ENCODE results near the gene FUBP3. TPM values are rescaled to one million over a fixed set of nuclear protein-coding genes. Genes with fewer than 3 reads are reported as not detected.
"Not testable (repeated sequence)": the region's sequence is repeated elsewhere in the genome, so short reads cannot be mapped to it uniquely, and the experiment has no call there.

FUBP3 gene
- total RNA-seq, 4 donors from 2014 or later, result 40.6 to 64.8 (median 46.4) TPM

DNA sequence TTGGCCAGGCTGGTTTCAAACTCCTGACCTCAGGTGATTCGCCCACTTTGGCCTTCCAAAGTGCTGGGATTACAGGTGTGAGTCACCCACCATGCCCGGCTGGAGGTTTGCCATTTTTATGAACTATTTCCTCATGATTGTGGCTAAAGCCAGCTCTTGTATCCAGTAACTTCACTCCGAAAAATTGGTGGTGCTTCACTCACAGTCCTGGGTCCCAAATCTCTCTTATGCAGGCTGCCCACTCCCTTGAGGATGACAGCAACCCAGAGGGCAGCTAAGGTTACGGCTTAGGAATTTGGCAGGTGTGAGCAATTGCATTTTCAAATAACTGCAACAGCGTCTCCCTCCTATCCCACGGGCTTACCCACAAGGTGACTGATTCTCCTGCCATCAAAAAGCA is 23.4 kb upstream of the FUBP3 start:
- TF ChIP-seq CTCF (IDR thresholded peaks at IDR 0.05), result no peak
- TF ChIP-seq EP300 (IDR thresholded peaks at IDR 0.05), result no peak
- no peak for TF ChIP-seq POLR2A (IDR thresholded peaks at IDR 0.05; ENCODE audit: low read depth)
- TF ChIP-seq POLR2AphosphoS5 (IDR thresholded peaks at IDR 0.05), result no peak
- no peaks in the 10 kb centered on the region for H3K4me1 ChIP-seq
- no peaks in the 10 kb centered on the region for H3K9me3 ChIP-seq
- intact Hi-C loops (cut with DNase I), result no loop called here
- DNase-seq (ENCODE audit: extremely low spot score), result no peak
- no peak overlapping the region for H3K27ac ChIP-seq (replicated peaks in 1 of 4)
- no peaks in the 10 kb centered on the region for H3K36me3 ChIP-seq
- 54% methylated on average over 6 of the region's 6 CpGs for WGBS
- H3K4me3 ChIP-seq, result no peak overlapping the region
- H3K27me3 ChIP-seq, result peaks cover 0 to 61% (median 0%) of the 10 kb centered on the region in 4 donors

DNA sequence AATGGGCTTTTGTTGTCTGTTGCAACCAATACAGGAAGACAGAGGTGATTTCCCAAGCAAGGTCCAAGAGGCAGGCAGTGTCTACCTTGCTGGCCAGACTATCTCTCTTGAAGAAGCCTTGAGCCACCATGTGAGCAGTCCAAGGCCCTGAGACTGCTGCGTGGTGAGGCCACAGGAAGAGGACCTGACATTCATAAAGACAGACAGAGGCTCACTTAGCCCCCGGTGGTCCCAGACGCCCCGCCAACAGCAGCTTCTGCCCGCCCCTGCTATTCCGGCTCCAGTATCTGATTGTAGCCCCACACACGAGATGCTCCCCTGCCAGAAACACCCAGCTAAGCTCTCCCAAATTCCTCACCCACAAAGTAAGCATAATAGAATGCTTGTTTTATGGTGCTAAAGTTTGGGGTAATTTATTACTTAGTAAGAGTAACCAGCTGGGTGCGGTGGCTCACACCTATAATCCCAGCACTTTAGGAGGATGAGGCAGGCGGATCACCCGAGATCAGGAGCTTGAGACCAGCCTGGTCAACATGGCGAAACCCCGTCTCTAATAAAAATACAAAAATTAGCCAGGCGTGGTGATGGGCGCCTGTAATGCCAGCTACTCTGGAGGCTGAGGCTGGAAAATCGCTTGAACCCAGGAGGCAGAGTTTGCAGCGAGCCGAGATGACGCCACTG is 22.8 kb upstream of the FUBP3 start:
- Histone ChIP-seq H3K4me1 (no peaks in the 10 kb centered on the region), H3K27me3 (peaks cover 0 to 56% (median 0%) of the 10 kb centered on the region in 4 donors), H3K27ac (replicated peaks in 1 of 4) (no peak overlapping the region), H3K36me3 (no peaks in the 10 kb centered on the region), H3K4me3 (no peak overlapping the region), H3K9me3 (no peaks in the 10 kb centered on the region)
- intact Hi-C loops (cut with DNase I), result no loop called here
- DNase-seq (ENCODE audit: extremely low spot score), result no peak
- TF ChIP-seq CTCF (IDR thresholded peaks at IDR 0.05), result no peak
- 73% methylated on average over 18 of the region's 18 CpGs for WGBS

- Histone ChIP-seq H3K4me1 (no peaks in the 10 kb centered on the region), H3K27me3 (peaks cover 0 to 50% (median 0%) of the 10 kb centered on the region in 4 donors), H3K27ac (replicated peaks in 1 of 4) (no peak overlapping the region), H3K4me3 (no peak overlapping the region), H3K36me3 (no peaks in the 10 kb centered on the region), H3K9me3 (no peaks in the 10 kb centered on the region)
- DNase-seq (ENCODE audit: extremely low spot score), result no peak
- intact Hi-C loops (cut with DNase I), result no loop called here
- TF ChIP-seq POLR2AphosphoS5 (IDR thresholded peaks at IDR 0.05) (no peak), CTCF (IDR thresholded peaks at IDR 0.05) (no peak), EP300 (IDR thresholded peaks at IDR 0.05) (no peak), POLR2A (IDR thresholded peaks at IDR 0.05; ENCODE audit: low read depth) (no peak)
- 95% methylated on average over 6 of the region's 6 CpGs for WGBS
These were observed 22.3 kb upstream of the FUBP3 start for GRCh38 chr9:130557077-130557468.

DNA sequence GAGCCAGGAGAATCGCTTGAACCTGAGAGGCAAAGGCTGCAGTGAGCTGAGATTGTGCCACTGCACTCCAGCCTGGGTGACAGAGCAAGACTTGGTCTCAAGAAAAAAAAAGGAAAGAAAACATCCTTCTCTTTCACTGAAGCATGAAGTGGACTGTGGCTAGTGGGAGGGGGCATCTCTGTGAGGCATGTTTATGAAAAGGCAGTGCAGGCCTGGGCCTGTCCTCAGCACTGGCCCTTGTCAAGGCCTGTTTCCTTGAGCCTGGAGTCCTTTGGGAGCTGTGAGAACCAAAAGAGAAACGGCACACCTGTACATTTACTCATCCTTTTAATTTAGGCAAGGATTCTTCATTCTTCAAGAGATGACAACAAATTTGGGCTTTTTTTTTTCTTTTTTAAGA is 18.3 kb upstream of the FUBP3 start:
- no peak overlapping the region for H3K27ac ChIP-seq (replicated peaks in 1 of 4)
- H3K27me3 ChIP-seq, result peaks cover 0 to 23% (median 0%) of the 10 kb centered on the region in 4 donors
- no peak for DNase-seq (ENCODE audit: extremely low spot score)
- H3K4me3 ChIP-seq, result no peak overlapping the region
- H3K4me1 ChIP-seq, result no peaks in the 10 kb centered on the region
- no peaks in the 10 kb centered on the region for H3K36me3 ChIP-seq
- no peaks in the 10 kb centered on the region for H3K9me3 ChIP-seq
- WGBS, result 83% methylated on average over 2 of the region's 2 CpGs
- intact Hi-C loops (cut with DNase I), result no loop called here
- no peak for TF ChIP-seq POLR2AphosphoS5 (IDR thresholded peaks at IDR 0.05)
- no peak for TF ChIP-seq POLR2A (IDR thresholded peaks at IDR 0.05; ENCODE audit: low read depth)
- TF ChIP-seq CTCF (IDR thresholded peaks at IDR 0.05), result no peak
- TF ChIP-seq EP300 (IDR thresholded peaks at IDR 0.05), result no peak

DNA sequence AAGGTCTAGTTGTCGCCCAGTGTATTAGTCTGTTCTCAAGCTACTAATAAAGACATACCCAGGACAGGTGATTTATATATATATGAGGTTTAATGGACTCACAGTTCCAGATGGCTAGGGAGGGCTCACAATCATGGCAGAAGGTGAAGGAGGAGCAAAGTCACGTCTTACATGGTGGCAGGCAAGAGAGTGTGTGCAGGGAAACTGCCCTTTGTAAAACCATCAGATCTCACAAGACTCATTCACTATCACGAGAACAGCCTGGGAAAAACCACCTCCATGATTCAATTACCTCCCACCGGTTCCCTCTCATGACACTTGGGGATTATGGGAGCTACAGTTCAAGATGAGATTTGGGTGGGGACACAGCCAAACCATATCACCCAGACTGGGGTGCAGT is 16.9 kb upstream of the FUBP3 start:
- H3K9me3 ChIP-seq; intact Hi-C loops (cut with DNase I); H3K27ac ChIP-seq (replicated peaks in 1 of 4); H3K4me3 ChIP-seq; H3K36me3 ChIP-seq; H3K4me1 ChIP-seq; DNase-seq (ENCODE audit: extremely low spot score): not testable (repeated sequence)
- H3K27me3 ChIP-seq, result peaks cover 0 to 12% (median 0%) of the 10 kb centered on the region in 4 donors
- 76% methylated on average over 4 of the region's 4 CpGs for WGBS
